Limb (tissue), 2 donors: ENCODE measurements around the gene RTF1.
"Not testable (repeated sequence)": the region's sequence is repeated elsewhere in the genome, so short reads cannot be mapped to it uniquely, and the experiment has no call there.

ENCODE experiments used
- DNase-seq, 2 donors: peaks; one replicate each; pipeline ENCODE4 v3.0.0-alpha.2; 2016; ENCODE audit errors: extremely low spot score in 2 of 2

RTF1 gene

GRCh38 chr15:41437448-41437847, 20.6 kb downstream of the RTF1 start:
- DNase-seq, result no peak

DNA sequence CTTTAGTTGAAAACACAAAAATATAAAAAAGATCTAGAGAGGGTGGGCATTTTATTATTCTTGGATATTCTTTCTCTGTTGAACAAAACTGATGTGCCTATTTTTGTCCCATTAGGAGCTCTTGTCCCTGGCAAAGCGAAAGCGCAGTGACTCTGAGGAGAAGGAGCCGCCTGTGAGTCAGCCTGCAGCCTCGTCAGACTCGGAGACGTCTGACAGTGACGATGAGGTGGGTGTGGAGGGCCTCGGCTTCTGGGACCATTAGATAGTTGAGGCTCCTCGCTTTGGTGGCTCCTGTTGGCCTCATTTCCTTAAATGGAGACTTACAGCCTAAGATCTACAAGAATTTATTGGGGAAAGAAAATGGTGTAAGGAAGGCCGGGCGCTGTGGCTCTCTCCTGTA, 21.3 kb downstream of the RTF1 start:
- DNase-seq, result no peak

DNA sequence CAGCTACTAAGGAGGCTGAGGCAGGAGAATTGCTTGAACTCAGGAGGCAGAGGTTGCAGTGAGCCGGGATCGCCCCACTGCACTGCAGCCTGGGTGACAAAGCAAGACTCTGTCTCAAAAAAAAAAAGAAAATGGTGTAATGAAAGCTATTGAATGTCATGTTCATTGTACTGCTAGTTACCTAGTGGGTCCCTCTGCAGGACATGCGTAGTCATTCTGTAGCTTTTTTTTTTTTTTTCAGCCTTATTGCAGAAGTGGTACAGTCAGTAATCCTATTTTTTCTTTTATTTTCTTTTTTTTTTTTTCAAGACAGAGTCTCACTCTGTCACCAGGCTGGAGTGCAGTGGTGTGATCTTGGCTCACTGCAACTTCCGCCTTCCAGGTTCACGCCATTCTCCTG, 21.9 kb downstream of the RTF1 start:
- DNase-seq, result not testable (repeated sequence)

DNA sequence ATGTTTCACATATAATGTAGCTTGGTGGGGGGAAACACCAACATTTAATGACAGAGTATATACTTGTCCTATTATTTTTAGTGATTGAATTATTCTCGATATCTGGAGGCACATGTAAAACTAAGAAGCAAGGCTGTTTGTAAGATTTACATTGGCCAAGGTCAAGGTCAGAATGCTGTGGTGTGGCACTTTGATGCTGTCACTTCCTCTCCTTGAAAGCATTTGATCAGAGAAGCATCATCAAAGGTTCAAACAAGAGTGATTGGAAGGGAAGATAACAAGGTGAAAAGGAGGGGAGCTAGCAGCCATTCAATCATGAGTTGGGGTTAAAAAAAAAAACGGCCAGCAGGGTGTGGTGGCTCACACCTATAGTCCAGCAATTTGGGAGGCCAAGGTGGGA, 26.4 kb downstream of the RTF1 start:
- DNase-seq, result no peak

DNA sequence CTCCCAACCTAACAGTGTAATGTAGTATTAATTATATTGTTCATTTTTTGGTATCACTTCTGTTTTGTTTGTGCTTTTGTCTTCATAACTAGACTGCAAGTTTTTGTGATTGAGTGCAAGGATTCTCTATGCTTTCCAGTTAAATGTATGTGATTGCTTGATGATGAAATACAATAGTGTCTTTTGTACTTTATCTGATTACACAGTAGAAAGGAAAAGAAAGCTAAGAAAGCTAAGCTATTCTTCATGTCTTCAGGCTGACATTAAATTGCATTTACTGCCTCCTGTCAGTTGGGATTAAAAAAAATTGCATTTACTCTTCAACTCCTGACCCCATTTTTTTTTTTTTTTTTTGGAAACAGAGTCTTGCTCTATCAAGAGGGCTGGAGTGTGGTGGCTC, 28.5 kb downstream of the RTF1 start:
- DNase-seq, result no peak

DNA sequence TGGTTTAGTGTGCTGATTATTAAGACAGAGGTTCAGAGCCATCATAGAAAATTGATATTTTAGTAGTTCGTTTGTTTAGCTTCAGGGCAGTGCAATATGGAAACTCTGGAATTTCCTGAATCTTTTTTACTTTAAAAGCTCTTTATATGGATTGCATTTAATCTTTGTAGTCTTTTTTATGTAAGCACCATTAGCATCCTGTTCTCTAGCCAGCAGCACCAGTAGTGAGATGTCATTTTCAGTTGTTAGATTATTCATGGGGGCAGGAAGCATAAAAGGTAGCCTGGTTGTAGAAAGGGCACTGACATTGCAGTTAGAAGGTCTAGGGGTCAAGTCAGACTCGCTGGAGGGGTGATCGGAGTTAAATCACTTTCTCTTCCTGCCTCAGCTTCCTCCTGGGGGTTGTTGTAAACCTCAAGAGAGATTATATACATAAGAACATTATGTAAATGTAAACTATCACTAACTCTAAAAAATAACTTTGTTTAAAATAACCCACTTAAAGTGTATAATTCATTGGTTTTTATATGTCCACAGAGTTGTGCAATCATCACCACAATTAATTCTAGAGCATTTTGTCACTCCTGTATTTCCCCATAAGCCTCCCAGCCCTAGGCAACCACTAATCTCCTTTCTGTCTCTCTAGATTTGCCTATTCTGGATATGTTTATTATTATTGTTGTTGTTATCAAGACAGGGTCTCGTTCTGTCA, 45.3 kb downstream of the RTF1 start:
- no peak for DNase-seq

DNA sequence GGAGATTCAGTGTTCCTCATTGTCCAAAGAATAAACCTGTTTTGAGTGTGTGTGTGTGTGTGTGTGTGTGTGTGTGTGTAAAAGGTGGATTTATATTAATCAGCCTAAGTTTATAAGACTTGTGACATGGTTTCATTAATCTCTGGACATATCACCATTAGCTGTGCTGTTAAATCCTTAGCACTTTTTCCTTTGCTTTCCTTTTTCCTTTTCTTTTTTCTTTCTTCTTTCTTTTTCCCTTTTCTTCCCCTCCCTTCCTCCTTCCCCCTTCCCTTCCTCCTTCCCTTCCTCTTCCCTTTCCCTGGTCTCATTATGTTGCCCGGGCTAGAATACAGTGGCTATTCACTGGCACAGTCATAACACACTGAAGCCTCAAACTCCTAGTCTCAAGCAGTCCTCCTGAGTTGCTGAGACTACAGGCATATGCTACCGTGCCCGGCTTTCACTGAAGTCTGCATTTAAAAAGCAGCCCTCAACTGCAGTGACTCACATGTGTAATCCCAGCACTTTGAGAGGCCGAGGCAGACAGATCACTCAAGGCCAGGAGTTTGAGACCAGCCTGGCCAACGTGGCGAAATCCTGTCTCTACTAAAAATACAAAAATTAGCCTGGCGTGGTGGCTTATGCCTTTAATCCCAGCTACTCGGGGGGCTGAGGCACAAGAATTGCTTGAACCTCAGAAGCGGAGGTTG, 48.1 kb downstream of the RTF1 start:
- no peak for DNase-seq

DNA sequence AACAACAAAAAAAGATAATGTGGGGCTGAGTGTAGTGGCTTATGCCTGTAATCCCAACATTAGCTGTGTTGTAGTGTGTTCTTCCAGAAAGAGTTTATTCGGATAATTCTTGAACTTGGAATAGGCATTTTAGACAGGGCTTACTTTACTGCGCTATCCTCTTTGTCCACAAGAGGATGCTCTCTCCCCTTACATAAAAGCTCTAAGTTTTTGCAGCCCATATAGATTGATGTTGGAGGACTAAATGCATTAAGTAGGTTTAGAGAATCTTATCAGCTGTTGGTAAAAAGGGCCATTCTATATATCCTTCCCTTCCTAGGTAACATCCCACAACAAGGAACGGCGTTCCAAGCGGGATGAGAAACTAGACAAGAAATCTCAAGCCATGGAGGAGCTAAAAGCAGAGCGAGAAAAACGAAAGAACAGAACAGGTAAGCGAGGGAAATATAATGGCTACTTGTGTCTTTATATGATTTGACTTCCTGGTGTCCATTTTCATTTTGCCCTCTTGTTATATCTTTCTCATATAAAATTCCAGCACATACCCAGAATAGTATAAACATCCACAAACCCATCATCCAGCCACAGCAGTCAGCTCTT, 49.0 kb downstream of the RTF1 start:
- DNase-seq, result peak in 1 of 2 donors; percentile 58

DNA sequence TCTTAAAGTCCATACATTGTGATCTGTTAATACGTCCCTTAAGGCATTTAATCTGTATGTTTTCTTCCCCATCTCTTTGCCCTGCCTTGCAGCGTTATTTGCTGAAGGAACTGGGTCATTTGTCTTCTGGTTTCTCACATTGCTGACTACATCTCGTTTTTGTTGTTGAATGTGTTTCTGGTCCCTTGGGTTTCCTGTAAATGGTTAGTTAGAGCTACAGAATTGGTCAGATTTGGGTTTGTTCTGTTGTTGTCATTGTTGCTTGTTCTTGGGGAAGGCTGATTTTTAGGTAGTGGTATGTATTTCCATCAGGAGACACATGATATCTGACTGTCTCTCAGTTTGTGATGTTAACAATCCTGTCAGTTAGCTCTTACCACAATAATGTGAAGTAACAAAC, 49.8 kb downstream of the RTF1 start:
- no peak for DNase-seq

- DNase-seq, result not testable (repeated sequence)
Measured at GRCh38 chr15:41469644-41470043, 52.7 kb downstream of the RTF1 start.

DNA sequence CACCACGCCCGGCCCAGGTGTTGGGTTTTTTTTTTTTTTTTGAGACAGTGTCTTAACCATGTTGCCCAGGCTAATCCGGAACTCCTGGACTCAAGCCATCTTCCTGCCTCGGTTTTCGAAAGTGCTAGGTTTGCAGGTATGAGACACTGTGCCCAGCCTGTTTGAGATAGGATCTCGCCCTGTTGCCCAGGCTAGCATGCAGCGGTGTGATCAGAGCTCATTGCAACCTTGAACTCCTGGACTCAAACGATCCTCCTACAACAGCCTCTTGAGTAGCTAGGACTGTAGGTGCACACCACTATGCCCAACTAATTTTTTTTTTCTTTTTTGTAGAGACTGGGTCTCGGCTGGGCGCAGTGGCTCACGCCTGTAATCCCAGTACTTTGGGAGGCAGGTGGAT, 56.5 kb downstream of the RTF1 start:
- no peak for DNase-seq

DNA sequence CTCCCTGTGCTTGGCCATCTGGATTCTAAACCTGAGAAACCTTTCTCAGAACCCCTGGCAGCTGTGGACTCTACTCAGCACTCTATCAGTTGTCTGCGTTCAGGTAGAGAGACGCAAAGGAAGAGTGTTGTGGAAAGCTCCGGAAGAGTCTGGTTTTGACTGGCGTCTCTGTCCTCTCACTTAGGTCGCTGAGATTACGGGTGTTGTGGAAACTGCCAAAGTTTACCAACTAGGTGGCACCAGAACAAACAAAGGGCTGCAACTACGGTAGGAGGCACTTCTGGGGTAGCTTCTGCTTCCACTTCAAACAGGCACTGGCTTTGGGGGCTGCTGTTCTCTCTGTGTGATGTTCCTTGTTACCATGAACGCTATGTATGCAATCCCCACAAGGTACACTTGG, 57.5 kb downstream of the RTF1 start:
- DNase-seq, result no peak

- no peak for DNase-seq
Measured at GRCh38 chr15:41474941-41475340, 58.0 kb downstream of the RTF1 start.

DNA sequence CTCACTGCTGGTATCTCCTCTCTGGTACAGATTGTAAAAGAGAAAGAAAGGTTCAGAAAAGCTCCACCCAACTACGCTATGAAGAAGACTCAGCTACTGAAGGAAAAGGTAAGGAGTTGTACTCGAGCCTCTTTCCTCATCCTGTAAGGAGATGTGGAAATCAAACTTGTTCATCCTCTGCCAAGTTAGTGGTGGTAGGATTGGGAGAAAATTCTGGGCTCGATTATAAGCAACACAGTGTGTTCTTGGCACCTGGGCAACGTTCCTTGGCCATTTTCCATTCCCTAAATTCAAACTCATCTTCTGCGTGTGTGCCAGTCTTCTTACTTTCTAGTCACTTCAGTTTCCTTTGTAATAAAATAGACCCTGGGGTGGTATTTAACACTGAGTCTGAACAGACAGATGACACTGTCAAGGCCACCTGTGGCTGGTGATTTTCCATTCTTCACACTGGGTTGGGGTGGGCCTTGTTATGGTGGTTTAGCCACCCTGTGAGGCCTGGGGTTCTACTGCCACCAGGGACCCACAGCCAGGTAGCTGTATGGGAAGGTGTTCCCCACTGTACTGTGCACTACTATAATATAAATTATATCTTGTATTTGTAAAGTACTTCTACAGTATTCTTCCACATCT, 59.6 kb downstream of the RTF1 start:
- no peak for DNase-seq

DNA sequence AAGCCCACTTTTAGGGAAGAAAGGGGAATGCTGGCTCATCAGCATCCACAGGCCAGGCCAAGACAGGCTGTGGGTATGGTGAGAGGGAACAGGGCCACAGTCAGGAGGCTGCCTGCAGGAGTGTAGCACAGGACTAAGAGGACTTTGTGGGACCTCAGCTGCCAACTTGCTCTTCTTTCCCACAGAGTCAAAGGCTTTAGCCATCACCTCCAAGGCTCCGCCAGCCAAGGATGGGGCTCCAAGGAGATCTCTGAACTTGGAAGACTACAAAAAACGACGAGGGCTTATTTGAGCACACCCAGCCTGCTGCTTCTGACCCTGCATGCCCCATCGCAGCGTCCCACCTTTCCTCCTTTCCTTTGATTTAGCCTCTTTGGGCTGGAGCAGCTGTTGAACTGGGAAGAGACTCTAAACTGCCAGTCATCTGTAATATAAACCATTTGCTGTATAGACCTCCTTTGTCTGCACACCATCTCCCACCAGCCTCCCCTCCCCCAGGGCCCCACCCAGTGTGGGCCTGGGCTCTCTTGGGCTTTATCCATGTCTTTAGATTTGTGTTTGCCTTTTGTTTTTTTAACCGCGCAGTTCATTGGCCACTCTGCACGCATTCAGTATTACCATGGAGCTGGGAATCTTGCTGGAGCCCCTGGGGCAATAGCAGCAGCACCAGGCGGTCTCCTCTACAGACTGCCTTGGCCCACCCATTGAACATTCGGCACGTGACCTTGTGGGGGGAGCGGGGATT, 63.7 kb downstream of the RTF1 start:
- no peak for DNase-seq

GRCh38 chr15:41482110-41482877, 65.4 kb downstream of the RTF1 start:
- no peak for DNase-seq

GRCh38 chr15:41483115-41483514, 66.2 kb downstream of the RTF1 start:
- no peak for DNase-seq

DNA sequence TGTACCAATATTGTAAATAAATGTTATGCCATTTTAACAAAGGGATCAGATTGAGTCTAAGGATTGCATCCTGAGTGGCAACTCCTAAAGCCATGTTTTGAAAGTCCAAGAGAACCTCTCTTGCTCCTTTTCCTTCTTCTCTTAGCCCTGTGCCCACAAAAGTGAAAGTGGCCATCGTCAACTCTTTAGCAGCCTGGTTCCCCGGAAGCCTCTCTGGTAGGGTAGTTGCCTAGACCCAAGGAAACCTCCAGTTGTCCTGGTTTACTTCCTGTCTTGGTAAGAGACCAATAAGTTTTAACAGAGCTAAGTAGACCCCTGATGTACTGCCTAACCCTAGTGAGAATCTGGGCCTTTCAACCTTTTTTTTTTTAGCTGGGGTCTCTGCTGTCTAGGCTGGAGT, 66.6 kb downstream of the RTF1 start:
- no peak for DNase-seq

DNA sequence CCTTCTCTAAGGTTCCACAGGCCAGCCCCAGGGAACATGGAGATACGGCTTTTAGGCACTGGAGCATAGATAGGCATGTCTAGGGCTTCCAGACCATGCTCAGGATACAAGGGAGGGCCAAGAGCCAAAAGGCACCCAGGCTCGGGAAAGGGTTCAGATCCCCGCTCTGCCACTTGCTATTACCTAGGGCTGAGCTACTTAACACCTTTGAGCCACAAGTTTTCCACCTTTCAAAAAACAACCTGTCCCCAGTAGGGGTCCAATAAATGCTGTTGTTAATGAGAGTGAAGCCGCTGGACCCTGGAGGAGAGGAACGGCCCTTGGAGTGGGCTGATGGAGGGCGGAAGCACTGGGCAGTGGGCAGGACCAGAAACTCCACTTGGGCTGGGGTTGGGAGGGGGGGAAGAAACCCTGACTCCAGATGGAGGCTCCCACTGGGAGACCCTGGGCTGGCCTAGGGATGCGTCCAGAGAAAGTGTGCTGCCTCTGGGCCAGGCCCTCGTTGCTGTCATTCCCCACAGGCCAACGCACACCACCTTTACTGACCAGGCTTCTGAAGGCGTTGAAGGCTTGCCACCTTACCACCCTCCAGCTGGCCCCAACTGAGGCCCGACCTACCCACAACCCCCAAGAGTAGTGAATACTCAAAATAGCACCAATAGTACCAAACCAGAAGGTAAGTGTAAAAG, 68.2 kb downstream of the RTF1 start:
- no peak for DNase-seq

DNA sequence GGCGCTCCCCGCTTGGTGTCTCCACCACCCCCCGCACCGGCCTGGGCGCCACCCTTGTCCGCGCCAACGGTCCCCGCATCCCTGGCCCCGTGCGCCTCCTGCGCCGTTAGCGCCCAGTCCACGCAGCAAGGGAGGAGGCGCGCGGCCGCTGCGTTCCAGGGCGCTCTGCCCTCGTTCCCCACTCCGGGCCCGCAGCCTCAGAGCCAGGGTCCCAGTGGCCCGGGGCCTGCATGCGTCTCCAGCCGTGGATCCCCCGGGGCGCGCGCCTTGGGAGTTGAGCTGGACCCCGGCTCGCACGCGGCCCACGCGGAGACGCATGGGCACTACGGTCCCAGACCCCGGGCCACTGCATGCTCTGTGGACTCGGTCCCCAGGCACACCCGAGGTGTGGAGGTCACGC, 69.4 kb downstream of the RTF1 start:
- DNase-seq, result no peak
